ENCODE data around the gene DYNC1H1.

GRCh38 chr14:102103062-102103695 is 138.8 kb downstream of the DYNC1H1 start:
- TF ChIP-seq CTCF (conservative IDR thresholded peaks at IDR 0.05 in 1 of 2, IDR thresholded peaks at IDR 0.05 in 1 of 2; ENCODE audit: low read depth in 1 of 2, low read length in 2 of 2), result no peak
- TF ChIP-seq EZH2 (IDR thresholded peaks at IDR 0.05; ENCODE audit: low read length, missing control alignments), result no peak

Measured in fibroblast of lung (primary cell).